Measurements from ENCODE around the gene ERAL1.

DNA sequence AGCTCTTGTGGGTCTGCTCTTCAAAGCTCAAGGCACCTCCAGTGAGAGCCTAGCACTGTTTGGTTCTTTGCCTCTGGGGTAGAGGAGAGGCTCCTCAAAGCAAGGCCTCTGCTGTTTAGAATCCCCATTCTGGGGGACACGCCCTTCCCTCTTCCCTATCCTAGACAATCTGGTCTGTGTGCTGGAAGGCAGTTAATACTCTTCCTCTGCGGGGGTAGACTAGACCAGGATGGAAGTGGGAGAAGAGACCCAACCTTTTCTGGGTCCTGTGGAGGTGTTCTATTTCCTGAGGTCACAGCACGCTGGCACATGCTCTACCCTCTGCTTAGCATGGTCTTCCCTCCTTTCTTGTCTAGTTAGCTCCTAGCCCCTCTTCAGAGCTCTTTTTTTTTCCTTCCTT, 7.7 kb downstream of the ERAL1 start:
- TF ChIP-seq POLR2AphosphoS5 (IDR thresholded peaks at IDR 0.05; ENCODE audit: low read depth, low read length) (no peak), POLR2A (IDR thresholded peaks at IDR 0.05; ENCODE audit: low read depth, low read length) (no peak)
